Breast epithelium (tissue), 4 donors: ENCODE results near the gene SCAF11. TPM values are rescaled to one million over a fixed set of nuclear protein-coding genes. Genes with fewer than 3 reads are reported as not detected.

Experiments used
- DNase-seq, 2 donors: peaks; one replicate each; pipeline ENCODE4 v3.0.0-alpha.2; 2019; ENCODE audit warnings: low spot score in 2 of 2
- H3K27ac ChIP-seq, 2 donors: fragments of 200-600 bp; sonication (generic) in 1 of 2; one replicate each; pipeline ENCODE4 v1.5.1; 2016 to 2019; ENCODE audit warnings: mild to moderate bottlenecking in 1 of 2
- H3K27me3 ChIP-seq, 2 donors: fragments of 200-600 bp; sonication (generic) in 1 of 2; one replicate each; pipeline versions ENCODE4 v1.5.1 to v1.6.0; 2017 to 2019; ENCODE audit warnings: control low read depth in 1 of 2, mild to moderate bottlenecking in 1 of 2
- H3K36me3 ChIP-seq: fragments of 200-600 bp; one replicate; pipeline ENCODE4 v1.5.1; 2019
- H3K4me1 ChIP-seq, 2 donors: fragments of 200-600 bp; sonication (generic); one replicate each; pipeline ENCODE4 v1.5.1; 2016 to 2019; ENCODE audit warnings: control low read depth in 1 of 2
- H3K4me3 ChIP-seq, 3 donors: fragments of 200-600 bp; sonication (generic); 1 replicate in 2 of 3; 2 replicates in 1 of 3; pipeline ENCODE4 v1.5.1; 2016 to 2019; ENCODE audit warnings: mild to moderate bottlenecking in 3 of 3, moderate library complexity in 2 of 3
- H3K9me3 ChIP-seq, 2 donors: fragments of 200-600 bp; sonication (generic) in 1 of 2; one replicate each; pipeline ENCODE4 v1.5.1; 2016 to 2019; ENCODE audit warnings: control low read depth in 1 of 2
- CTCF ChIP-seq, 3 donors: fragments of 450-650 bp; IDR thresholded peaks; one replicate each; pipeline ENCODE4 v1.5.1; 2016 to 2017; ENCODE audit warnings: antibody characterized with exemption in 3 of 3, mild to moderate bottlenecking in 3 of 3, moderate library complexity in 3 of 3
- POLR2A ChIP-seq: fragments of 450-650 bp; IDR thresholded peaks from one replicate; pipeline ENCODE4 v1.6.1; 2016; ENCODE audit warnings: antibody characterized with exemption, mild to moderate bottlenecking, moderate library complexity
- POLR2AphosphoS5 ChIP-seq, 3 donors: sonication (generic); formaldehyde crosslinking; IDR thresholded peaks; one replicate each; pipeline ENCODE4 v1.6.1; 2017; ENCODE audit warnings: antibody characterized with exemption in 3 of 3
- intact Hi-C: fragments of 100-400 bp; cut with DNase I; formaldehyde crosslinking; loops from one replicate; pipeline ENCODE4 v1.15.1; 2023; ENCODE audit warnings: low total_unique reads
- total RNA-seq, 3 donors: library from RNA; depleted of rRNA; stranded (reverse); fragments of >200 nt; gene quantifications; one replicate each; pipeline ENCODE4 v1.1.0, GENCODE V29; 2016

The SCAF11 gene
- total RNA-seq, 3 donors from 2014 or later, result 141 to 195 (median 177) TPM

DNA sequence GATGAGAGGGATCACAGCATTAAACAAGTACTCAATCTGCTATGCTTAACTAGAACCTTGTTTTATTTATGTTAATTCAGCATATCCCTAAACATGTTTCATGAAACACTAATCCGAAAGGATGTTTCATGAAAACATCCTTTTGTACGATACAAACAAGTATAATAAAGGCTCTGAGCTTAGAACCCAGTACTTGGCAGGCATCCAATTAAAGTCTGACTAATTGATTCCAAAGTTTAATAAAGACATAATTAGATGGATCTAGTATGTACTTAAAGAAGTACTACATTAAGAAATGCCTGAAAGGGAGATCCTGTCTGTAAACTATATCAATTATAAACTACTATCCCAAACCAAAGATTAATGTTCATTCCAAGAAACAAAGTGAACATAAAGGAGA is 51.8 kb downstream of the SCAF11 start:
- no peak overlapping the region for H3K27ac ChIP-seq
- intact Hi-C loops, result no loop called here
- TF ChIP-seq CTCF (IDR thresholded peaks at IDR 0.05) (no peak), POLR2AphosphoS5 (IDR thresholded peaks at IDR 0.05) (no peak), POLR2A (no peak)
- no peaks in the 10 kb centered on the region for H3K9me3 ChIP-seq
- H3K4me3 ChIP-seq, result no peak overlapping the region
- no peak for DNase-seq
- H3K4me1 ChIP-seq, result peaks cover 0 to 8% of the 10 kb centered on the region in 2 donors
- H3K27me3 ChIP-seq, result no peaks in the 10 kb centered on the region
- no peaks in the 10 kb centered on the region for H3K36me3 ChIP-seq

GRCh38 chr12:45934956-45935355 is 55.4 kb downstream of the SCAF11 start:
- intact Hi-C loops, result no loop called here
- no peaks in the 10 kb centered on the region for H3K27me3 ChIP-seq
- H3K4me3 ChIP-seq, result no peak overlapping the region
- no peak overlapping the region for H3K27ac ChIP-seq
- no peaks in the 10 kb centered on the region for H3K9me3 ChIP-seq
- H3K4me1 ChIP-seq, result peaks cover 0 to 8% of the 10 kb centered on the region in 2 donors
- H3K36me3 ChIP-seq, result no peaks in the 10 kb centered on the region
- no peak for DNase-seq
- TF ChIP-seq CTCF (IDR thresholded peaks at IDR 0.05) (no peak), POLR2A (no peak), POLR2AphosphoS5 (IDR thresholded peaks at IDR 0.05) (no peak)

- Histone ChIP-seq H3K4me1 (peaks cover 0 to 8% of the 10 kb centered on the region in 2 donors), H3K36me3 (no peaks in the 10 kb centered on the region), H3K9me3 (no peaks in the 10 kb centered on the region), H3K27me3 (no peaks in the 10 kb centered on the region), H3K4me3 (no peak overlapping the region), H3K27ac (no peak overlapping the region)
- DNase-seq, result no peak
- intact Hi-C loops, result no loop called here
- TF ChIP-seq CTCF (IDR thresholded peaks at IDR 0.05) (no peak), POLR2A (no peak), POLR2AphosphoS5 (IDR thresholded peaks at IDR 0.05) (no peak)
Measured at GRCh38 chr12:45933504-45933903, 56.9 kb downstream of the SCAF11 start.

DNA sequence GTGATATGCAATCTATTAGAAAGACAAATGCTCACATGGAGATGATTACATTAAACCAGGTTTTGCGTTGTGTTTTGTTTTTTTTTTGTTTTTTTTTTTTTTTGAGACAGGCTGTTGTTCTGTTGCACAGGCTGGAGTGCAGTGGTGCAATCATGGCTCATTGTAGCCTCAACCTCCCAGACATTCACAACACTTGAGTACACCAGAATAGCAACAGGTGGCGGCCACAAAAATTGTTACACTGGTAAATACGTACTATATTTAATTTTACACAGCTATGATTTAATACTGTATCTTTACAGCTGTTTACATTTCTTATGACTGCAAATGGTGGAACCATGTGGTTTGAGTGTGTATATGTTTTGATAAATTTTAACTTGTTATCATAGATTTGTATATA is 60.0 kb downstream of the SCAF11 start:
- Histone ChIP-seq H3K9me3 (no peaks in the 10 kb centered on the region), H3K27me3 (no peaks in the 10 kb centered on the region), H3K4me3 (no peak overlapping the region), H3K4me1 (peaks cover 0 to 8% of the 10 kb centered on the region in 2 donors), H3K27ac (no peak overlapping the region), H3K36me3 (no peaks in the 10 kb centered on the region)
- TF ChIP-seq POLR2A, result no peak
- no peak for TF ChIP-seq POLR2AphosphoS5 (IDR thresholded peaks at IDR 0.05)
- TF ChIP-seq CTCF (IDR thresholded peaks at IDR 0.05), result no peak
- DNase-seq, result no peak
- intact Hi-C loops, result no loop called here

- H3K27me3 ChIP-seq, result no peaks in the 10 kb centered on the region
- peaks cover 7% of the 10 kb centered on the region for H3K36me3 ChIP-seq
- DNase-seq, result no peak
- H3K27ac ChIP-seq, result no peak overlapping the region
- no peak overlapping the region for H3K4me3 ChIP-seq
- H3K9me3 ChIP-seq, result no peaks in the 10 kb centered on the region
- no peak for TF ChIP-seq POLR2AphosphoS5 (IDR thresholded peaks at IDR 0.05)
- no peak for TF ChIP-seq CTCF (IDR thresholded peaks at IDR 0.05)
- TF ChIP-seq POLR2A, result no peak
- H3K4me1 ChIP-seq, result no peaks in the 10 kb centered on the region
- intact Hi-C loops, result no loop called here
Measured at GRCh38 chr12:45928309-45928708, 62.1 kb downstream of the SCAF11 start.
